ENCODE results near the gene TIMM13. TPM values are rescaled to one million over a fixed set of nuclear protein-coding genes. Genes with fewer than 3 reads are reported as not detected.

TIMM13 gene
- total RNA-seq, 1 experiment from 2014 or later = 81.8 TPM

- Mint-ChIP-seq H3K4me3 (ENCODE audit: low read depth, unreplicated experiment) (no peak overlapping the region), H3K4me1 (ENCODE audit: low read depth, unreplicated experiment) (no peaks in the 10 kb centered on the region), H3K27me3 (ENCODE audit: unreplicated experiment) (no peaks in the 10 kb centered on the region), H3K9me3 (ENCODE audit: low read depth, unreplicated experiment) (no peaks in the 10 kb centered on the region), H3K36me3 (ENCODE audit: insufficient read depth, unreplicated experiment) (peaks cover 43% of the 10 kb centered on the region), H3K27ac (ENCODE audit: unreplicated experiment) (no peak overlapping the region)
- no TSS peak for BruUV-seq (replicated peaks)
- no peak for DNase-seq
- CTCF ChIA-PET = interaction anchor here (1.5 kb wide), 1 partner anchor 182 kb away, joined by 6 read pairs; no protein-coding TSS in a partner anchor
- intact Hi-C loops (cut with micrococcal nuclease; ENCODE audit: unreplicated experiment) = no loop called here
- TF ChIP-seq, protein P1, sequence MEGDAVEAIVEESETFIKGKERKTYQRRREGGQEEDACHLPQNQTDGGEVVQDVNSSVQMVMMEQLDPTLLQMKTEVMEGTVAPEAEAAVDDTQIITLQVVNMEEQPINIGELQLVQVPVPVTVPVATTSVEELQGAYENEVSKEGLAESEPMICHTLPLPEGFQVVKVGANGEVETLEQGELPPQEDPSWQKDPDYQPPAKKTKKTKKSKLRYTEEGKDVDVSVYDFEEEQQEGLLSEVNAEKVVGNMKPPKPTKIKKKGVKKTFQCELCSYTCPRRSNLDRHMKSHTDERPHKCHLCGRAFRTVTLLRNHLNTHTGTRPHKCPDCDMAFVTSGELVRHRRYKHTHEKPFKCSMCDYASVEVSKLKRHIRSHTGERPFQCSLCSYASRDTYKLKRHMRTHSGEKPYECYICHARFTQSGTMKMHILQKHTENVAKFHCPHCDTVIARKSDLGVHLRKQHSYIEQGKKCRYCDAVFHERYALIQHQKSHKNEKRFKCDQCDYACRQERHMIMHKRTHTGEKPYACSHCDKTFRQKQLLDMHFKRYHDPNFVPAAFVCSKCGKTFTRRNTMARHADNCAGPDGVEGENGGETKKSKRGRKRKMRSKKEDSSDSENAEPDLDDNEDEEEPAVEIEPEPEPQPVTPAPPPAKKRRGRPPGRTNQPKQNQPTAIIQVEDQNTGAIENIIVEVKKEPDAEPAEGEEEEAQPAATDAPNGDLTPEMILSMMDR (IDR thresholded peaks at IDR 0.05; ENCODE audit: unreplicated experiment) = no peak
These were observed 1.6 kb upstream of the TIMM13 start for GRCh38 chr19:2428756-2429711.

DNA sequence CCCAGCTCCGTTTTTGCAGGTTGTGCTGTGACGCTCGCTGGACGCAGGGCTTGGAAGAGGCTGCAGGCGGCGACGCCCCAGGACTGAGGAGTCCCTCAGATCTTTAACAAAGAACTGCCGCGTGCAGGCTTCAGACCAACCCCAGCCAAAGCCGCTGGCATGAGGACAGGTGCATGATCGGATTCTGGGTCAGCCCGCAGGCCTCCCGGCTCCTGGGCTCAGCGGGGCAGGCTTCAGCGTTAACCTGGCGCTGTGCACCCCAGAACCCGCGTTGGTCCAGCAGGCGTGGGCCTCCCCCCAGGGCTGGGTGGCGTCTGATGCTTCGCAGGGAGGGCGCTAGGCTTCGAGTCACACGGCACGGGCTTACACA, 920 bp upstream of the TIMM13 start:
- H3K9me3 Mint-ChIP-seq (ENCODE audit: low read depth, unreplicated experiment) = no peaks in the 10 kb centered on the region
- H3K4me1 Mint-ChIP-seq (ENCODE audit: low read depth, unreplicated experiment) = no peaks in the 10 kb centered on the region
- no TSS peak for BruUV-seq (replicated peaks)
- TF ChIP-seq, protein P1 (IDR thresholded peaks at IDR 0.05; ENCODE audit: unreplicated experiment) = no peak
- H3K27ac Mint-ChIP-seq (ENCODE audit: unreplicated experiment) = no peak overlapping the region
- peaks cover 39% of the 10 kb centered on the region for H3K36me3 Mint-ChIP-seq (ENCODE audit: insufficient read depth, unreplicated experiment)
- H3K4me3 Mint-ChIP-seq (ENCODE audit: low read depth, unreplicated experiment) = peak overlapping the region; percentile 93
- CTCF ChIA-PET = interaction anchor here (1.5 kb wide), 1 partner anchor 183 kb away, joined by 6 read pairs; no protein-coding TSS in a partner anchor
- intact Hi-C loops (cut with micrococcal nuclease; ENCODE audit: unreplicated experiment) = no loop called here
- H3K27me3 Mint-ChIP-seq (ENCODE audit: unreplicated experiment) = no peaks in the 10 kb centered on the region
- DNase-seq = no peak

GRCh38 chr19:2426611-2427428, 566 bp downstream of the TIMM13 start:
- peak overlapping the region; percentile 88 for H3K27ac Mint-ChIP-seq (ENCODE audit: unreplicated experiment)
- no peaks in the 10 kb centered on the region for H3K4me1 Mint-ChIP-seq (ENCODE audit: low read depth, unreplicated experiment)
- CTCF ChIA-PET = interaction anchor here (0.6 to 1.5 kb wide), 3 partner anchors 184 to 290 kb away, joined by 4 to 6 read pairs (median 5); no protein-coding TSS in a partner anchor
- H3K36me3 Mint-ChIP-seq (ENCODE audit: insufficient read depth, unreplicated experiment) = peaks cover 37% of the 10 kb centered on the region
- no peaks in the 10 kb centered on the region for H3K27me3 Mint-ChIP-seq (ENCODE audit: unreplicated experiment)
- no peaks in the 10 kb centered on the region for H3K9me3 Mint-ChIP-seq (ENCODE audit: low read depth, unreplicated experiment)
- intact Hi-C loops (cut with micrococcal nuclease; ENCODE audit: unreplicated experiment) = no loop called here
- TF ChIP-seq, protein P1 (IDR thresholded peaks at IDR 0.05; ENCODE audit: unreplicated experiment) = no peak
- BruUV-seq (replicated peaks) = TSS peak; percentile 79
- H3K4me3 Mint-ChIP-seq (ENCODE audit: low read depth, unreplicated experiment) = peak overlapping the region; percentile 93
- DNase-seq = peak; percentile 36
